Endothelial cell of umbilical vein (primary cell): ENCODE data around the gene DUSP5.

Experiments used
- CTCF ChIP-seq, 2 donors: IDR thresholded peaks; 1 replicate in 1 of 2; 2 replicates in 1 of 2; pipeline ENCODE4 v1.5.1; 2011; ENCODE audit warnings: low read length in 2 of 2, mild to moderate bottlenecking in 2 of 2, moderate library complexity in 2 of 2, control low read depth in 1 of 2, inconsistent platforms in 1 of 2, low read depth in 1 of 2; ENCODE audit not compliant: insufficient read depth in 1 of 2; ENCODE audit errors: extremely low read depth in 1 of 2
- FOS ChIP-seq: IDR thresholded peaks from 2 replicates; pipeline ENCODE4 v1.6.1; 2011; ENCODE audit warnings: mild to moderate bottlenecking, low read length, moderate library complexity, borderline replicate concordance; ENCODE audit not compliant: insufficient read depth
- JUN ChIP-seq: IDR thresholded peaks from 2 replicates; pipeline ENCODE4 v1.6.1; 2011; ENCODE audit warnings: borderline replicate concordance, low read depth; ENCODE audit not compliant: insufficient read length, insufficient read depth
- MAX ChIP-seq: IDR thresholded peaks from 2 replicates; pipeline ENCODE4 v1.6.1; 2011; ENCODE audit not compliant: insufficient read depth, insufficient read length
- MYC ChIP-seq: IDR thresholded peaks from one replicate; pipeline ENCODE4 v1.6.1; 2011; ENCODE audit warnings: mild to moderate bottlenecking, low read depth, low read length
- POLR2A ChIP-seq: IDR thresholded peaks from 2 replicates; pipeline ENCODE4 v1.6.1; 2012; ENCODE audit warnings: low read depth, mild to moderate bottlenecking, control low read depth, low read length
- POLR2AphosphoS5 ChIP-seq: IDR thresholded peaks from 2 replicates; pipeline ENCODE4 v1.6.1; 2012; ENCODE audit warnings: low read depth, mild to moderate bottlenecking, control low read depth, low read length, moderate library complexity; ENCODE audit not compliant: insufficient read depth

GRCh38 chr10:110462166-110463095 is 35.3 kb upstream of the DUSP5 start:
- TF ChIP-seq CTCF (IDR thresholded peaks at IDR 0.05; ENCODE audit: extremely low read depth in 1 of 2, insufficient read depth in 1 of 2, low read depth in 1 of 2, low read length in 2 of 2) (no peak), POLR2A (no peak), MAX (no peak), FOS (no peak), JUN (no peak), MYC (no peak), POLR2AphosphoS5 (no peak)
